Liver (tissue), 3 donors: ENCODE results near the gene JMJD7.

Source experiments
- CTCF ChIP-seq: fragments of 150-350 bp; IDR thresholded peaks from 2 replicates; pipeline ENCODE4 v1.5.1; 2017; ENCODE audit warnings: improper control_type of control experiment, low read depth, low read length; ENCODE audit not compliant: missing input control
- JUND ChIP-seq, 2 donors: IDR thresholded peaks; 2 replicates each; pipeline ENCODE4 v1.6.1; 2016; ENCODE audit warnings: antibody characterized with exemption in 2 of 2
- REST ChIP-seq: IDR thresholded peaks from 2 replicates; pipeline ENCODE4 v1.6.1; 2016; ENCODE audit warnings: antibody characterized with exemption, mild to moderate bottlenecking
- TAF1 ChIP-seq: conservative IDR thresholded peaks from 2 replicates; pipeline ENCODE4 v1.6.1; 2016; ENCODE audit warnings: antibody characterized with exemption, mild to moderate bottlenecking
- ZBTB33 ChIP-seq: IDR thresholded peaks from 2 replicates; pipeline ENCODE4 v1.6.1; 2016; ENCODE audit warnings: antibody characterized with exemption
- donor health status: healthy.
- donor health status: healthy.

DNA sequence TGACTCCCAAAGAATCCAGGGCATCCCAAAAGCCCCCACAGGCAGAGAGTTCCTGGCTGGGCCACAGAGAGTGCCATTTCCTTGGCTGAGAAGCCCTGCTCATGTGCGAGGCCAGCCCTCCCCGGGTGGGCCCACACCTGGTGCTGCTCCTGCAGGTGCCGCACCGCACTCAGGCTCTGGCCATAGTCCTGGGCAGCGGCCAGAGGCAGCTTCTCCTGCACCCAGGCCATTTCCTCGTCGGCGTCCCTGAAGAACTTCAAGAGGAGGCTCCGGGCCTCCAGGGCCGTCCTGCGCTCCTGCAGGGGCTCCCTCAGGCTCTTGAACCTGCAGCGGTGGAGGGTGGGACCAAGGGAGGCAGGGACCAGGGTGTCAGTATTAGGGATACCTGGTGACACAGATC lies 28.8 kb downstream of the JMJD7 start:
- TF ChIP-seq ZBTB33 (no peak), TAF1 (no peak), CTCF (no peak), REST (no peak), JUND (IDR thresholded peaks at IDR 0.05) (no peak)
